ENCODE measurements around the gene PGM2L1. TPM values are rescaled to one million over a fixed set of nuclear protein-coding genes. Genes with fewer than 3 reads are reported as not detected.

The PGM2L1 gene
- total and polyA plus RNA-seq, 2 of the 13 experiments (the other 11 are each of a cell fraction or from before 2014, with no cell fraction given): 0.57 to 1.2 TPM

GRCh38 chr11:74330075-74330858, 68.0 kb downstream of the PGM2L1 start:
- ATAC-seq (no peak), DNase-seq (ENCODE audit: low spot score) (no peak), FAIRE-seq (no peak)
- no TSS peak for BruUV-seq (replicated peaks)
- Histone ChIP-seq H2AFZ (ENCODE audit: low read length) (no peak overlapping the region), H3K4me2 (ENCODE audit: low read depth, low read length) (no peak overlapping the region), H3K4me1 (ENCODE audit: insufficient read depth, low read length) (no peaks in the 10 kb centered on the region), H3K4me3 (replicated peaks in 1 of 3; ENCODE audit: insufficient read depth in 1 of 3, low read depth in 2 of 3, low read length in 3 of 3) (no peak overlapping the region), H3K9ac (ENCODE audit: insufficient read depth, low read depth, low read length) (no peak overlapping the region), H3K36me3 (replicated peaks in 1 of 2; ENCODE audit: control insufficient read depth in 1 of 2, insufficient read depth in 2 of 2, low read length in 2 of 2) (no peaks in the 10 kb centered on the region), H3K27me3 (ENCODE audit: control insufficient read depth in 1 of 2, insufficient read depth in 2 of 2, low read length in 2 of 2) (no peaks in the 10 kb centered on the region; a peak in 1 of 5 replicates), H3K9me3 (ENCODE audit: low read length) (no peaks in the 10 kb centered on the region), H3K79me2 (ENCODE audit: insufficient read depth, low read length) (no peaks in the 10 kb centered on the region), H3K27ac (ENCODE audit: extremely low read length, insufficient read depth, low read length) (no peak overlapping the region), H4K20me1 (ENCODE audit: insufficient read depth, low read length) (no peaks in the 10 kb centered on the region)
- intact Hi-C loops (cut with micrococcal nuclease; ENCODE audit: unreplicated experiment) (no loop called here), in situ Hi-C loops (cut with HindIII; ENCODE audit: extremely low pct_ligation_motif_present, low pct_unique_long_range_greater_than_20kb) (no loop called here)
- POLR2A ChIA-PET: no interaction called here
- TF ChIP-seq ZNF7 (CRISPR knock-in tag; IDR thresholded peaks at IDR 0.05) (no peak), ZNF768 (CRISPR knock-in tag; IDR thresholded peaks at IDR 0.05) (no peak)
- CTCF ChIA-PET (ENCODE audit: low intra/inter-chr PET ratio, low total read pairs): no interaction called here

DNA sequence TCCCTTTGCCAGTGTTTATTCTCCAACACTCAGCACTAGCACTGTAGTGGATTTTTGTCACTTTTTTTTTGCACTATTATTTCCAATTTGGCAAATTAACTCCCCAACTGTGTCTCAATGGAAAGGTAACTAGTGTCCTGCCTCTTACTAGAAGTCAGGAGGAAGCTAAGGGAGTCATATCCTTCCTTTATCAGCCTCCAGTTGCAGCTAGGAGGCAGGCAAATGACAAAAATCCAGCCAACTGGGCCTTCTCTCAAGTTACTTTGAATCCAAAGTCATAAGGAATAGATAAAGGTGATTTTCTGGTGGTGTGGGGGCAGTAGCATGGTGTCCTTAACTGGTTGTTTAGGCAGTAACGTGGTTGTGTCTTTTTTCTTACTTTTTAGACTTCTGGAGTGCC, 71.2 kb downstream of the PGM2L1 start:
- Histone ChIP-seq H3K27ac (ENCODE audit: extremely low read length, insufficient read depth, low read length) (no peak overlapping the region), H3K4me3 (replicated peaks in 1 of 3; ENCODE audit: insufficient read depth in 1 of 3, low read depth in 2 of 3, low read length in 3 of 3) (no peak overlapping the region), H3K9ac (ENCODE audit: insufficient read depth, low read depth, low read length) (no peak overlapping the region), H3K27me3 (ENCODE audit: control insufficient read depth in 1 of 2, insufficient read depth in 2 of 2, low read length in 2 of 2) (peaks cover 0 to 4% of the 10 kb centered on the region in 2 experiments; a peak in 2 of 5 replicates), H3K4me1 (ENCODE audit: insufficient read depth, low read length) (no peaks in the 10 kb centered on the region), H3K36me3 (replicated peaks in 1 of 2; ENCODE audit: control insufficient read depth in 1 of 2, insufficient read depth in 2 of 2, low read length in 2 of 2) (no peaks in the 10 kb centered on the region), H3K79me2 (ENCODE audit: insufficient read depth, low read length) (no peaks in the 10 kb centered on the region), H2AFZ (ENCODE audit: low read length) (no peak overlapping the region), H4K20me1 (ENCODE audit: insufficient read depth, low read length) (no peaks in the 10 kb centered on the region), H3K4me2 (ENCODE audit: low read depth, low read length) (no peak overlapping the region), H3K9me3 (ENCODE audit: low read length) (no peaks in the 10 kb centered on the region)
- ATAC-seq (no peak), DNase-seq (ENCODE audit: low spot score) (no peak), FAIRE-seq (no peak)
- ChIA-PET CTCF (ENCODE audit: low intra/inter-chr PET ratio, low total read pairs) (no interaction called here), POLR2A (no interaction called here)
- intact Hi-C loops (cut with micrococcal nuclease; ENCODE audit: unreplicated experiment): no loop called here
- in situ Hi-C loops (cut with HindIII; ENCODE audit: extremely low pct_ligation_motif_present, low pct_unique_long_range_greater_than_20kb): loop anchor here (10.0 kb wide), 1 partner anchor 62 kb away; no protein-coding TSS in a partner anchor
- BruUV-seq (replicated peaks): no TSS peak
- WGBS (ENCODE audit: low lambda C conversion rate): 15% methylated on average over 1 of the region's 1 CpG
- TF ChIP-seq ZNF383 (CRISPR knock-in tag; IDR thresholded peaks at IDR 0.05; ENCODE audit: borderline replicate concordance): no peak
- no peak for TF ChIP-seq NFRKB (IDR thresholded peaks at IDR 0.05)
- TF ChIP-seq SMAD3 (CRISPR knock-in tag; IDR thresholded peaks at IDR 0.05): no peak
- TF ChIP-seq HCFC1 (IDR thresholded peaks at IDR 0.05; ENCODE audit: low read depth, low read length): no peak
- no peak for TF ChIP-seq ZNF878 (CRISPR knock-in tag; IDR thresholded peaks at IDR 0.05)
- TF ChIP-seq ZNF674 (CRISPR knock-in tag; IDR thresholded peaks at IDR 0.05; ENCODE audit: low read depth): no peak
- TF ChIP-seq, protein P1, sequence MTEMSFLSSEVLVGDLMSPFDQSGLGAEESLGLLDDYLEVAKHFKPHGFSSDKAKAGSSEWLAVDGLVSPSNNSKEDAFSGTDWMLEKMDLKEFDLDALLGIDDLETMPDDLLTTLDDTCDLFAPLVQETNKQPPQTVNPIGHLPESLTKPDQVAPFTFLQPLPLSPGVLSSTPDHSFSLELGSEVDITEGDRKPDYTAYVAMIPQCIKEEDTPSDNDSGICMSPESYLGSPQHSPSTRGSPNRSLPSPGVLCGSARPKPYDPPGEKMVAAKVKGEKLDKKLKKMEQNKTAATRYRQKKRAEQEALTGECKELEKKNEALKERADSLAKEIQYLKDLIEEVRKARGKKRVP (CRISPR knock-in tag; IDR thresholded peaks at IDR 0.05): no peak
- no peak for TF ChIP-seq PRDM15 (CRISPR knock-in tag; IDR thresholded peaks at IDR 0.05)
